Measurements from ENCODE around the gene ADK.

Gene ADK

GRCh38 chr10:74599672-74600071, 448.7 kb downstream of the ADK start:
- H3K27me3 Mint-ChIP-seq, result no peaks in the 10 kb centered on the region
- no peak overlapping the region for H3K27ac Mint-ChIP-seq
- H3K9me3 Mint-ChIP-seq (ENCODE audit: low read depth), result peaks cover 3% of the 10 kb centered on the region
- peaks cover 12% of the 10 kb centered on the region for H3K4me1 Mint-ChIP-seq (ENCODE audit: low read depth)
- no peak overlapping the region for H3K4me3 Mint-ChIP-seq
- peaks cover 27% of the 10 kb centered on the region for H3K36me3 Mint-ChIP-seq

- Mint-ChIP-seq H3K4me3 (no peak overlapping the region), H3K9me3 (ENCODE audit: low read depth) (peaks cover 3% of the 10 kb centered on the region), H3K27ac (no peak overlapping the region), H3K27me3 (no peaks in the 10 kb centered on the region), H3K4me1 (ENCODE audit: low read depth) (peaks cover 12% of the 10 kb centered on the region), H3K36me3 (peaks cover 29% of the 10 kb centered on the region)
Measured at GRCh38 chr10:74600170-74600569, 449.1 kb downstream of the ADK start.

- no peaks in the 10 kb centered on the region for H3K27me3 Mint-ChIP-seq
- peaks cover 3% of the 10 kb centered on the region for H3K9me3 Mint-ChIP-seq (ENCODE audit: low read depth)
- peaks cover 7% of the 10 kb centered on the region for H3K4me1 Mint-ChIP-seq (ENCODE audit: low read depth)
- no peak overlapping the region for H3K27ac Mint-ChIP-seq
- H3K4me3 Mint-ChIP-seq, result no peak overlapping the region
- H3K36me3 Mint-ChIP-seq, result peaks cover 38% of the 10 kb centered on the region
Measured at GRCh38 chr10:74602576-74602975, 451.6 kb downstream of the ADK start.

GRCh38 chr10:74610299-74610698, 459.3 kb downstream of the ADK start:
- Mint-ChIP-seq H3K9me3 (ENCODE audit: low read depth) (no peaks in the 10 kb centered on the region), H3K27me3 (no peaks in the 10 kb centered on the region), H3K36me3 (peaks cover 29% of the 10 kb centered on the region), H3K4me3 (no peak overlapping the region), H3K4me1 (ENCODE audit: low read depth) (peaks cover 5% of the 10 kb centered on the region), H3K27ac (no peak overlapping the region)

- Mint-ChIP-seq H3K4me3 (no peak overlapping the region), H3K4me1 (ENCODE audit: low read depth) (peaks cover 5% of the 10 kb centered on the region), H3K36me3 (peaks cover 23% of the 10 kb centered on the region), H3K27ac (no peak overlapping the region), H3K9me3 (ENCODE audit: low read depth) (no peaks in the 10 kb centered on the region), H3K27me3 (no peaks in the 10 kb centered on the region)
Measured at GRCh38 chr10:74612195-74612594, 461.2 kb downstream of the ADK start.

DNA sequence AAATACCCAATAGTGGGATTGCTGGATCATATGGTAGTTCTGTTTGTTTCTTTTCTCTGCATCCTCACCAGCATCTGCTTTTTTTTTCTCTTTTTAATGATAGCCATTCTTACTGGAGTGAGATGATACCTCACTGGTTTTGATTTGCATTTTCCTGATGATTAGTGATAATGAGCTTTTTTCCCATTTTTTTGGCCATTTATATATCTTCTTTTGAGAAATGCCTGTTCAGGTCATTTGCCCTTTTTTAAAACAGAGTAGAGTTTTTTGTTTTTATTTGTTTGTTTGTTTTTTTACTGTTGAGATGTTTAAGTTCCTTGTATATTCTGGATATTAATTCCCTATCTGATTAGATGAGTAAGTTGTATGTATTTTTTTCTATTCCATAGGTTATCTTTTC, 469.6 kb downstream of the ADK start:
- Mint-ChIP-seq H3K36me3 (peaks cover 33% of the 10 kb centered on the region), H3K27me3 (no peaks in the 10 kb centered on the region), H3K4me3 (no peak overlapping the region), H3K27ac (no peak overlapping the region), H3K9me3 (ENCODE audit: low read depth) (peaks cover 12% of the 10 kb centered on the region), H3K4me1 (ENCODE audit: low read depth) (no peaks in the 10 kb centered on the region)

GRCh38 chr10:74623786-74624185, 472.8 kb downstream of the ADK start:
- no peaks in the 10 kb centered on the region for H3K4me1 Mint-ChIP-seq (ENCODE audit: low read depth)
- H3K4me3 Mint-ChIP-seq, result no peak overlapping the region
- H3K27ac Mint-ChIP-seq, result no peak overlapping the region
- H3K9me3 Mint-ChIP-seq (ENCODE audit: low read depth), result peaks cover 12% of the 10 kb centered on the region
- peaks cover 25% of the 10 kb centered on the region for H3K36me3 Mint-ChIP-seq
- no peaks in the 10 kb centered on the region for H3K27me3 Mint-ChIP-seq

GRCh38 chr10:74624501-74624900, 473.5 kb downstream of the ADK start:
- no peaks in the 10 kb centered on the region for H3K4me1 Mint-ChIP-seq (ENCODE audit: low read depth)
- H3K36me3 Mint-ChIP-seq, result peaks cover 25% of the 10 kb centered on the region
- H3K27ac Mint-ChIP-seq, result no peak overlapping the region
- no peaks in the 10 kb centered on the region for H3K27me3 Mint-ChIP-seq
- H3K4me3 Mint-ChIP-seq, result no peak overlapping the region
- H3K9me3 Mint-ChIP-seq (ENCODE audit: low read depth), result peaks cover 12% of the 10 kb centered on the region

DNA sequence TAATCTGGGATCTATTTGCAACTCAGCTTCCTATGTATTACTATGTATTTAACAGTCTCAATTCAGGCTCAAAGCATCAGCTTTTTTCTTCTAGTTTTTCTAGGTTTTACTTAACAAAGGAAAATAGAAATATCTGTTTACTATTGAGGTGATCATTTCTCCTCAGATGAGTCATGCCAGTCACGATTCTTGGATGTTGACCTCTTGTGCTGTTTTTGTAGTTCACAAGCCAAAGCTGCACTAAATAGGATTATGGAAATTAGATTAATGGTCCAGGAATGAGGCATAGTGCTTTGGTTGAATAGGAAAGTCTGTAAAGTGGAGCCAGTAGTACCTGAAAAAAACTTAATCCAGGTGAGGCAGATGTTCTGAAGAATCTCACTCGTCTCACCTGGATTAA, 477.1 kb downstream of the ADK start:
- H3K27ac Mint-ChIP-seq, result no peak overlapping the region
- no peak overlapping the region for H3K4me3 Mint-ChIP-seq
- H3K27me3 Mint-ChIP-seq, result no peaks in the 10 kb centered on the region
- no peaks in the 10 kb centered on the region for H3K4me1 Mint-ChIP-seq (ENCODE audit: low read depth)
- peaks cover 17% of the 10 kb centered on the region for H3K36me3 Mint-ChIP-seq
- H3K9me3 Mint-ChIP-seq (ENCODE audit: low read depth), result no peaks in the 10 kb centered on the region

- Mint-ChIP-seq H3K4me1 (ENCODE audit: low read depth) (no peaks in the 10 kb centered on the region), H3K9me3 (ENCODE audit: low read depth) (peaks cover 5% of the 10 kb centered on the region), H3K36me3 (peaks cover 36% of the 10 kb centered on the region), H3K4me3 (no peak overlapping the region), H3K27ac (no peak overlapping the region), H3K27me3 (no peaks in the 10 kb centered on the region)
Measured at GRCh38 chr10:74634995-74635536, 484.0 kb downstream of the ADK start.

GRCh38 chr10:74635655-74636054, 484.6 kb downstream of the ADK start:
- peaks cover 5% of the 10 kb centered on the region for H3K9me3 Mint-ChIP-seq (ENCODE audit: low read depth)
- no peaks in the 10 kb centered on the region for H3K4me1 Mint-ChIP-seq (ENCODE audit: low read depth)
- H3K27ac Mint-ChIP-seq, result no peak overlapping the region
- H3K4me3 Mint-ChIP-seq, result no peak overlapping the region
- no peaks in the 10 kb centered on the region for H3K27me3 Mint-ChIP-seq
- H3K36me3 Mint-ChIP-seq, result peaks cover 38% of the 10 kb centered on the region

- Mint-ChIP-seq H3K36me3 (peaks cover 38% of the 10 kb centered on the region), H3K9me3 (ENCODE audit: low read depth) (peaks cover 5% of the 10 kb centered on the region), H3K4me1 (ENCODE audit: low read depth) (no peaks in the 10 kb centered on the region), H3K4me3 (no peak overlapping the region), H3K27me3 (no peaks in the 10 kb centered on the region), H3K27ac (no peak overlapping the region)
Measured at GRCh38 chr10:74637685-74638084, 486.7 kb downstream of the ADK start.

- no peak overlapping the region for H3K27ac Mint-ChIP-seq
Measured at GRCh38 chr10:74640134-74640921, 489.3 kb downstream of the ADK start.

DNA sequence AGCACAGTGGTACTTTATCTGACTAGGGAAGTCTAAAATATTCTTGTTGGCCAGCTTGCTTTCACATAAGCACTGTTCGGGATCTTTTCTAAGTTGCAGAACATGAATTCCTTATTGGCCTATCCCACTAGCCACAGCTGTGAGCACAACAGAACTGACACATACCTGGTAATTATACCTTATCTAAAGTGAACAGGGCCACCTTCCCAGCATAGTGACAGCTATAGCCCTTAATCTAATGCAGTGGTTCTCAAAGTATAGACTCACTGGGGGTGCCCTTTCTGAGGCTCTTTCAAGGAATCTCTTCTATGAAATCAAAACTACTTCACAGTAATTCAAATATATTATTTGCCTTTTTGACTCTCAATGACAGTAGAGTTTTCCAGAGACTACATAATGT, 490.6 kb downstream of the ADK start:
- Mint-ChIP-seq H3K27ac (no peak overlapping the region), H3K27me3 (no peaks in the 10 kb centered on the region), H3K4me3 (no peak overlapping the region), H3K4me1 (ENCODE audit: low read depth) (peaks cover 7% of the 10 kb centered on the region), H3K36me3 (peaks cover 30% of the 10 kb centered on the region), H3K9me3 (ENCODE audit: low read depth) (peaks cover 4% of the 10 kb centered on the region)

More at GRCh38 chr10:74640134-74640921, 489.3 kb downstream of the ADK start:
- Mint-ChIP-seq H3K4me1 (ENCODE audit: low read depth) (peaks cover 2% of the 10 kb centered on the region), H3K9me3 (ENCODE audit: low read depth) (peaks cover 4% of the 10 kb centered on the region), H3K36me3 (peaks cover 29% of the 10 kb centered on the region), H3K4me3 (no peak overlapping the region), H3K27me3 (no peaks in the 10 kb centered on the region)

DNA sequence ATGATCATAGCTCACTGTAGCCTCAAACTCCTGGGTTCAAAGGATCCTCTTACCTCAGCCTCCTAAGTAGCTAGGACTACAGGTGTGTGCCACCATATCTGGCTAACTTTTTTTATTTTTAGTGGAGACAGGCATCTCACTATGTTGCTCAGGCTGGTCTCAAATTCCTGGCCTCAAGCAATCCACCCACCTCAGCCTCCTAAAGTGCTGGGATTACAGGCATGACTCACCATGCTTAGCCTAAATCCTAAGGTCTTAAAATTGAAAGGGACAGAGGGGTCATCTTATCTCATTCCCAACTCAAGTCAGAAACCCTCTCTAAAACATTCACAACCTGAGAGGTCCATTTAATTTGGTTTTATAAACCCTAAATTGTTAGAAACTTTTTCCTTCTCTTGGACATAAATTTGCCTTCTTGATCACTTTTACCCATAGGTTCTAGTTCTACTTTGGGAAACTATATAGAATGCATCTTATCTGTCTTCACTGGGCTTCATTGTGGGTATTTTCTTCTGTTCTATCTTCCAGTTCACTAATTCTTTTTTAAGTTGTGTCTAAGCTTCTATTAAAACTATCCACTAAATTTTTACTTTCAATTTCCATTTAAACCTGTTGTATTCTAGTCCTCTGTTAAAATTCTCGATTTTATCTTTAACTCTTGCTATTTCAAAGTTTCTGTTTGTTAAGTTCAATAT, 492.0 kb downstream of the ADK start:
- H3K4me1 Mint-ChIP-seq (ENCODE audit: low read depth), result peaks cover 7% of the 10 kb centered on the region
- peaks cover 4% of the 10 kb centered on the region for H3K9me3 Mint-ChIP-seq (ENCODE audit: low read depth)
- peaks cover 25% of the 10 kb centered on the region for H3K36me3 Mint-ChIP-seq
- no peaks in the 10 kb centered on the region for H3K27me3 Mint-ChIP-seq
- H3K27ac Mint-ChIP-seq, result no peak overlapping the region
- no peak overlapping the region for H3K4me3 Mint-ChIP-seq
